Osteocyte (in vitro differentiated cells): ENCODE measurements around the gene CD6. TPM values are rescaled to one million over a fixed set of nuclear protein-coding genes. Genes with fewer than 3 reads are reported as not detected.

Experiments used
- DNase-seq: peaks from one replicate; pipeline ENCODE4 v3.0.0; 2021; ENCODE audit warnings: mixed read lengths; ENCODE audit not compliant: unreplicated experiment; ENCODE audit errors: extremely low spot score
- H3K27ac Mint-ChIP-seq: one replicate; pipeline ENCODE4 v1.8.0; 2021; ENCODE audit warnings: mild to moderate bottlenecking, mixed read lengths; ENCODE audit not compliant: unreplicated experiment
- H3K27me3 Mint-ChIP-seq: one replicate; pipeline ENCODE4 v1.8.0; 2021; ENCODE audit warnings: mixed read lengths; ENCODE audit not compliant: unreplicated experiment
- H3K36me3 Mint-ChIP-seq: one replicate; pipeline ENCODE4 v1.8.0; 2021; ENCODE audit warnings: mixed read lengths; ENCODE audit not compliant: unreplicated experiment
- H3K4me1 Mint-ChIP-seq: one replicate; pipeline ENCODE4 v1.8.0; 2021; ENCODE audit warnings: mixed read lengths; ENCODE audit not compliant: unreplicated experiment
- H3K4me3 Mint-ChIP-seq: one replicate; pipeline ENCODE4 v1.8.0; 2021; ENCODE audit warnings: mild to moderate bottlenecking, moderate library complexity, mixed read lengths; ENCODE audit not compliant: unreplicated experiment
- H3K9me3 Mint-ChIP-seq: one replicate; pipeline ENCODE4 v1.8.0; 2021; ENCODE audit warnings: mixed read lengths; ENCODE audit not compliant: unreplicated experiment
- CTCF ChIP-seq: fragments of 200-600 bp; sonication (generic); IDR thresholded peaks from 2 replicates; pipeline ENCODE4 v1.5.0; 2021; ENCODE audit warnings: antibody characterized with exemption, mild to moderate bottlenecking, moderate library complexity
- total RNA-seq: library from RNA; stranded (reverse); gene quantifications from 2 replicates; pipeline ENCODE4 v1.2.1, GENCODE V29; 2021

Gene CD6
- total RNA-seq, 1 donor from 2014 or later = not detected

GRCh38 chr11:61053191-61053590 is 81.7 kb downstream of the CD6 start:
- H3K4me3 Mint-ChIP-seq = no peak overlapping the region
- no peaks in the 10 kb centered on the region for H3K4me1 Mint-ChIP-seq
- H3K27ac Mint-ChIP-seq = no peak overlapping the region
- H3K27me3 Mint-ChIP-seq = peaks cover 32% of the 10 kb centered on the region
- H3K9me3 Mint-ChIP-seq = no peaks in the 10 kb centered on the region
- TF ChIP-seq CTCF = no peak
- DNase-seq = no peak
- H3K36me3 Mint-ChIP-seq = no peaks in the 10 kb centered on the region

- no peak for DNase-seq
- Mint-ChIP-seq H3K36me3 (no peaks in the 10 kb centered on the region), H3K4me1 (no peaks in the 10 kb centered on the region), H3K4me3 (no peak overlapping the region), H3K27ac (no peak overlapping the region), H3K9me3 (no peaks in the 10 kb centered on the region), H3K27me3 (peaks cover 21% of the 10 kb centered on the region)
- TF ChIP-seq CTCF = no peak
These were observed 83.0 kb downstream of the CD6 start for GRCh38 chr11:61054513-61054912.

DNA sequence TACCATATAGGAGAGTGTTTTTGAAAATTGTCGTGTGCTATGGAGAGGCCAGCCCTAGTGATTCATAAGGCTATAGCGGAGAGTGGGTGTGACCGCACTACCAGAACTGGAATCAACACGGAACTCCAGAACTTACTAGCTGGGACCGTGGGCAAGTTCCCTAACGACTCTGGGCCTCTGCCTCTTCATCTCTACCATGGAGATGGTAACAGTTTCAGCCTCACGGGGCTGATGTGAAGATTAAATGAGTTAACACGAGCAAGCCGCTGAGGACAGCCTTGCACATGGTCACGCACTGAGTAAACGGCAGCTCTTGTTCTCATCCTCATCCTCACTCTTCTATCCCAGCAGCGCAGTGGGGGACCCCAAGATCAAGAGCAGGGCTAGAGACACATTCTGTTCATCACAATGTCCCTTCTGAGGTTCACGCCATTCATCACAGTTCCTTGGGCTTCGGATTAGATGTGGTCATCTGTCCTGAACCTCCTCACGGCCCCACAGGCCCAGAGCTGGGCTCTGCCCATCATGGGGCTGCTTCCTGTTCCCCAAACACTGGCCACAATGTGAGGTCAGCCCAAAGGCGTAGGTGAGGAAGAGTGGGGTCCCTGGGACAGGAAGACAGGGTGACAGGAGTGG is 83.6 kb downstream of the CD6 start:
- Mint-ChIP-seq H3K27me3 (peaks cover 17% of the 10 kb centered on the region), H3K9me3 (no peaks in the 10 kb centered on the region), H3K36me3 (no peaks in the 10 kb centered on the region), H3K4me3 (no peak overlapping the region), H3K27ac (no peak overlapping the region), H3K4me1 (no peaks in the 10 kb centered on the region)
- no peak for DNase-seq
- no peak for TF ChIP-seq CTCF

DNA sequence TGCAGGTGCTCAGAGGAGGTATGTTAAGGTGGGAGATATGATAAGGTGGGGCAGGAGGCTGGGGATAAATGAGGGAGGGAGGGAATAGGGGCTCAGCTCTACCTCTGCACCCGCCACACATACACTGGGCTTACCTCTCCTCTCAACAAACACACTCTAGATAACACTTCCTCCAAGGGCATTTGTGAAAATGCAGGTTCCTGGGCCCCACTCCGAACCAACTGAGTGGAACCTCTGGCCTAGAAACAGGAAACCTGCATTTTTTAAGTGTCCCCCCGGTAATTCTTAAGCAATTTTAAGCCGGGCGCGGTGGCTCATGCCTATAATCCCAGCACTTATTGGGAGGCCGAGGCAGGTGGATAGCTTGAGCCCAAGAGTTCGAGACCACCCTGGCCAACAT is 84.3 kb downstream of the CD6 start:
- Mint-ChIP-seq H3K27me3 (peaks cover 14% of the 10 kb centered on the region), H3K4me1 (peaks cover 4% of the 10 kb centered on the region), H3K9me3 (no peaks in the 10 kb centered on the region), H3K27ac (no peak overlapping the region), H3K36me3 (no peaks in the 10 kb centered on the region), H3K4me3 (no peak overlapping the region)
- no peak for DNase-seq
- TF ChIP-seq CTCF = no peak

DNA sequence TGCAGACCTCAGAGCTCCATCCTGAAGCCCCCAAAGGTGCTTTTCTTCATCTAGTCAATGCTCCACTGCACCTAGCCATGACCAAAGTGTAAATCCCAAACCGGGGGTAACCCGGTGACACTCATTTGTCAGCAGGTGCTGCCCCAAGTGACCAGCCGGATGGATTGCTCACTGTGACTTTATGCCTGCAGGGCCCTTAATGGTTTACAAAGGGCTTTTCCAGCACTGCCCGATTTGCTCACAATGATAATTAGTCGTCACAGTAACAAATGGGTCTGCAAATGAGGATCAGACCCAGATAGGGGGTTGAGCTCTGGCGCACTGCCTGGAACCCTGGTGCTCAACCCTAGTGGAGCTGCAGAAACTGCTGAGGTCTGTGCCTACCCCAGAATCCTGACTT is 85.1 kb downstream of the CD6 start:
- TF ChIP-seq CTCF = no peak
- Mint-ChIP-seq H3K27ac (no peak overlapping the region), H3K36me3 (no peaks in the 10 kb centered on the region), H3K4me3 (no peak overlapping the region), H3K9me3 (no peaks in the 10 kb centered on the region), H3K27me3 (peaks cover 10% of the 10 kb centered on the region), H3K4me1 (peaks cover 11% of the 10 kb centered on the region)
- no peak for DNase-seq
